Activated B cell treated with CpG ODN at 0.5 μM for 24 hours (primary cell): ENCODE data around the gene DYNC1I1. TPM values are rescaled to one million over a fixed set of nuclear protein-coding genes. Genes with fewer than 3 reads are reported as not detected.
"Not testable (repeated sequence)": the region's sequence is repeated elsewhere in the genome, so short reads cannot be mapped to it uniquely, and the experiment has no call there.

Experiments used
- ATAC-seq: fragments of 200-7000 bp; cut with Tn5 transposase; one replicate; pipeline ENCODE4 v1.10.0; 2021; ENCODE audit warnings: low read depth, mild to moderate bottlenecking, moderate library complexity
- CTCF ChIA-PET: fragments of 350-600 bp; sonication (Branson Sonifier 250); formaldehyde crosslinking; loops from one replicate; lab custom pipeline; 2021; ENCODE audit warnings: antibody characterized with exemption; lab: Charles Lee
- POLR2A ChIA-PET: fragments of 350-600 bp; sonication (Branson Sonifier 250); formaldehyde crosslinking; loops from one replicate; lab custom pipeline; 2021; ENCODE audit warnings: antibody characterized with exemption; lab: Charles Lee
- DNase-seq: peaks from one replicate; pipeline ENCODE4 v3.0.0; 2022
- H3K27ac Mint-ChIP-seq: one replicate; pipeline ENCODE4 v1.8.0; 2020; ENCODE audit warnings: mixed read lengths
- H3K27me3 Mint-ChIP-seq: one replicate; pipeline ENCODE4 v1.8.0; 2021; ENCODE audit warnings: mixed read lengths
- H3K36me3 Mint-ChIP-seq: one replicate; pipeline ENCODE4 v1.8.0; 2021; ENCODE audit warnings: low read depth, mixed read lengths
- H3K4me1 Mint-ChIP-seq: one replicate; pipeline ENCODE4 v1.8.0; 2021; ENCODE audit warnings: mixed read lengths
- H3K4me3 Mint-ChIP-seq: one replicate; pipeline ENCODE4 v1.8.0; 2020; ENCODE audit warnings: mild to moderate bottlenecking, mixed read lengths
- H3K9me3 Mint-ChIP-seq: one replicate; pipeline ENCODE4 v1.8.0; 2020; ENCODE audit warnings: mixed read lengths
- CTCF ChIP-seq: fragments of 200-600 bp; IDR thresholded peaks from one replicate; pipeline ENCODE4 v1.8.0; 2022; ENCODE audit warnings: antibody characterized with exemption, mild to moderate bottlenecking
- intact Hi-C: fragments of 100-400 bp; cut with micrococcal nuclease; formaldehyde crosslinking; loops from one replicate; pipeline ENCODE4 v1.15.1; 2024
- total RNA-seq: library from RNA; stranded (reverse); gene quantifications from 2 replicates; pipeline ENCODE4 v1.2.3, GENCODE V29; 2022

Gene DYNC1I1
- total RNA-seq, 1 donor from 2014 or later = not detected

- Mint-ChIP-seq H3K27me3 (no peaks in the 10 kb centered on the region), H3K4me3 (no peak overlapping the region), H3K4me1 (no peaks in the 10 kb centered on the region), H3K27ac (no peak overlapping the region), H3K36me3 (no peaks in the 10 kb centered on the region), H3K9me3 (no peaks in the 10 kb centered on the region)
- ATAC-seq = no peak
- intact Hi-C loops = no loop called here
- ChIA-PET CTCF (no interaction called here), POLR2A (no interaction called here)
- TF ChIP-seq CTCF = no peak
- DNase-seq = no peak
Measured at GRCh38 chr7:95929710-95930280, 157.4 kb downstream of the DYNC1I1 start.

- no peak for ATAC-seq
- Mint-ChIP-seq H3K27ac (no peak overlapping the region), H3K9me3 (no peaks in the 10 kb centered on the region), H3K27me3 (no peaks in the 10 kb centered on the region), H3K36me3 (no peaks in the 10 kb centered on the region), H3K4me3 (no peak overlapping the region), H3K4me1 (no peaks in the 10 kb centered on the region)
- no peak for DNase-seq
- intact Hi-C loops = no loop called here
- ChIA-PET CTCF (no interaction called here), POLR2A (no interaction called here)
- TF ChIP-seq CTCF = no peak
Measured at GRCh38 chr7:95931460-95932232, 159.3 kb downstream of the DYNC1I1 start.

- H3K4me3 Mint-ChIP-seq = no peak overlapping the region
- ChIA-PET CTCF (no interaction called here), POLR2A (no interaction called here)
- no peak for TF ChIP-seq CTCF
- H3K27me3 Mint-ChIP-seq = no peaks in the 10 kb centered on the region
- no peaks in the 10 kb centered on the region for H3K9me3 Mint-ChIP-seq
- intact Hi-C loops = no loop called here
- H3K36me3 Mint-ChIP-seq = no peaks in the 10 kb centered on the region
- no peak overlapping the region for H3K27ac Mint-ChIP-seq
- ATAC-seq (no peak), DNase-seq (no peak)
- no peaks in the 10 kb centered on the region for H3K4me1 Mint-ChIP-seq
Measured at GRCh38 chr7:95933618-95934017, 161.3 kb downstream of the DYNC1I1 start.

- CTCF ChIA-PET, H3K27me3 Mint-ChIP-seq, H3K27ac Mint-ChIP-seq, POLR2A ChIA-PET, DNase-seq, H3K4me3 Mint-ChIP-seq, ATAC-seq, H3K9me3 Mint-ChIP-seq, H3K4me1 Mint-ChIP-seq, H3K36me3 Mint-ChIP-seq, intact Hi-C loops: not testable (repeated sequence)
Measured at GRCh38 chr7:95944867-95945266, 172.5 kb downstream of the DYNC1I1 start.

- intact Hi-C loops = no loop called here
- DNase-seq (no peak), ATAC-seq (no peak)
- CTCF ChIA-PET = no interaction called here
- Mint-ChIP-seq H3K4me1 (no peaks in the 10 kb centered on the region), H3K27me3 (no peaks in the 10 kb centered on the region), H3K9me3 (no peaks in the 10 kb centered on the region), H3K36me3 (no peaks in the 10 kb centered on the region), H3K4me3 (no peak overlapping the region), H3K27ac (no peak overlapping the region)
- POLR2A ChIA-PET = no interaction called here
- no peak for TF ChIP-seq CTCF
Measured at GRCh38 chr7:95950698-95951097, 178.3 kb downstream of the DYNC1I1 start.
